H9 (cell line): ENCODE data around the gene FRYL. TPM values are rescaled to one million over a fixed set of nuclear protein-coding genes. Genes with fewer than 3 reads are reported as not detected.

Experiments used
- DNase-seq: peaks from one replicate; pipeline ENCODE4 v3.0.0-alpha.2; 2017
- H2AFZ ChIP-seq: one replicate; pipeline ENCODE4 v1.6.1; 2013; ENCODE audit warnings: mild to moderate bottlenecking, low read length, control low read depth, moderate library complexity
- H2AK5ac ChIP-seq: 2 replicates; pipeline ENCODE4 v1.6.1; 2013; ENCODE audit warnings: low read length, control low read depth, mixed read lengths; ENCODE audit not compliant: insufficient read length
- H2BK120ac ChIP-seq: one replicate; pipeline ENCODE4 v1.6.1; 2013; ENCODE audit warnings: low read depth, mild to moderate bottlenecking, low read length, control low read depth, inconsistent platforms; ENCODE audit not compliant: poor library complexity, severe bottlenecking
- H2BK12ac ChIP-seq: 2 replicates; pipeline ENCODE4 v1.6.1; 2013; ENCODE audit warnings: low read length, control low read depth, mixed read lengths, low read depth; ENCODE audit not compliant: insufficient read length
- H2BK15ac ChIP-seq: 2 replicates; pipeline ENCODE4 v1.6.1; 2013; ENCODE audit warnings: low read depth, low read length, control low read depth
- H2BK20ac ChIP-seq: one replicate; pipeline ENCODE4 v1.6.1; 2013; ENCODE audit warnings: low read depth, mild to moderate bottlenecking, low read length, control low read depth, inconsistent platforms; ENCODE audit not compliant: poor library complexity, severe bottlenecking
- H2BK5ac ChIP-seq: 2 replicates; pipeline ENCODE4 v1.6.1; 2013; ENCODE audit warnings: low read length, control low read depth, mixed read lengths; ENCODE audit not compliant: insufficient read length
- H3K14ac ChIP-seq: 2 replicates; pipeline ENCODE4 v1.6.1; 2013; ENCODE audit warnings: low read length, control low read depth; ENCODE audit not compliant: insufficient read depth
- H3K18ac ChIP-seq: 2 replicates; pipeline ENCODE4 v1.6.1; 2013; ENCODE audit warnings: low read depth, mild to moderate bottlenecking, mixed read lengths, low read length, control low read depth; ENCODE audit not compliant: insufficient read length
- H3K23ac ChIP-seq: 2 replicates; pipeline ENCODE4 v1.6.1; 2013; ENCODE audit warnings: low read length, control low read depth, mixed read lengths, low read depth; ENCODE audit not compliant: insufficient read length
- H3K23me2 ChIP-seq: 2 replicates; pipeline ENCODE4 v1.6.1; 2013; ENCODE audit warnings: low read depth, mild to moderate bottlenecking, mixed read lengths, low read length, control low read depth; ENCODE audit not compliant: insufficient read length, poor library complexity, severe bottlenecking
- H3K27ac ChIP-seq: 2 replicates; pipeline ENCODE4 v1.5.1; 2013; ENCODE audit warnings: low read length, control low read depth, mixed read lengths, low read depth; ENCODE audit not compliant: insufficient read length
- H3K27me3 ChIP-seq: 2 replicates; pipeline ENCODE4 v1.6.1; 2013; ENCODE audit warnings: low read length, control low read depth, inconsistent platforms; ENCODE audit not compliant: insufficient read depth
- H3K4ac ChIP-seq: 2 replicates; pipeline ENCODE4 v1.6.1; 2013; ENCODE audit warnings: low read depth, mild to moderate bottlenecking, control low read depth, inconsistent platforms, low read length, moderate library complexity
- H3K4me1 ChIP-seq: 2 replicates; pipeline ENCODE4 v1.6.1; 2013; ENCODE audit warnings: low read length, control low read depth, inconsistent platforms; ENCODE audit not compliant: insufficient read depth
- H3K4me2 ChIP-seq: 2 replicates; pipeline ENCODE4 v1.6.1; 2013; ENCODE audit warnings: low read length, control low read depth, mixed read lengths; ENCODE audit not compliant: insufficient read length, insufficient read depth
- H3K56ac ChIP-seq: 2 replicates; pipeline ENCODE4 v1.6.1; 2013; ENCODE audit warnings: low read depth, mild to moderate bottlenecking, mixed read lengths, low read length, control low read depth; ENCODE audit not compliant: insufficient read length
- H3K79me1 ChIP-seq: 2 replicates; pipeline ENCODE4 v1.6.1; 2013; ENCODE audit warnings: low read depth, mild to moderate bottlenecking, moderate library complexity, low read length, control low read depth, inconsistent platforms; ENCODE audit not compliant: insufficient read depth, poor library complexity, severe bottlenecking
- H3K79me2 ChIP-seq: 2 replicates; pipeline ENCODE4 v1.6.1; 2013; ENCODE audit warnings: low read length, control low read depth, inconsistent platforms; ENCODE audit not compliant: insufficient read depth
- H3K9ac ChIP-seq: 2 replicates; pipeline ENCODE4 v1.6.1; 2013; ENCODE audit warnings: low read length, control low read depth, mixed read lengths; ENCODE audit not compliant: insufficient read length; ENCODE audit errors: extremely low read depth
- H3K9me3 ChIP-seq: one replicate; pipeline ENCODE4 v1.6.1; 2013; ENCODE audit warnings: low read depth, low read length, inconsistent platforms; ENCODE audit not compliant: control insufficient read depth
- H3T11ph ChIP-seq: one replicate; pipeline ENCODE4 v1.6.1; 2013; ENCODE audit warnings: mild to moderate bottlenecking, low read length, control low read depth, inconsistent platforms
- H4K20me1 ChIP-seq: one replicate; pipeline ENCODE4 v1.6.1; 2013; ENCODE audit not compliant: control insufficient read depth, insufficient read length, insufficient read depth
- H4K5ac ChIP-seq: 2 replicates; pipeline ENCODE4 v1.6.1; 2013; ENCODE audit warnings: low read depth, mild to moderate bottlenecking, mixed read lengths, low read length, control low read depth; ENCODE audit not compliant: insufficient read length
- H4K8ac ChIP-seq: replicated peaks from 2 replicates; pipeline ENCODE4 v1.6.1; 2013; ENCODE audit warnings: low read length, control low read depth, mixed read lengths, low read depth; ENCODE audit not compliant: insufficient read length
- H4K91ac ChIP-seq: 2 replicates; pipeline ENCODE4 v1.6.1; 2013; ENCODE audit warnings: low read depth, mild to moderate bottlenecking, moderate library complexity, mixed read lengths, low read length, control low read depth; ENCODE audit not compliant: insufficient read length
- H3K27ac Mint-ChIP-seq, 3 experiments: 2 replicates in 2 of 3; 3 replicates in 1 of 3; pipeline ENCODE4 v1.8.0; 2020 to 2021; ENCODE audit warnings: mixed read lengths in 3 of 3, mild to moderate bottlenecking in 1 of 3, moderate library complexity in 1 of 3
- H3K27me3 Mint-ChIP-seq: 2 replicates; pipeline ENCODE4 v1.8.0; 2021; ENCODE audit warnings: low read depth, mild to moderate bottlenecking, moderate library complexity, mixed read lengths
- H3K36me3 Mint-ChIP-seq, 3 experiments: 2 replicates in 2 of 3; 3 replicates in 1 of 3; pipeline ENCODE4 v1.8.0; 2020 to 2021; ENCODE audit warnings: low read depth in 3 of 3, mixed read lengths in 3 of 3; ENCODE audit not compliant: insufficient read depth in 1 of 3
- H3K4me1 Mint-ChIP-seq, 2 experiments: 2 replicates each; pipeline ENCODE4 v1.8.0; 2020; ENCODE audit warnings: mixed read lengths in 2 of 2
- H3K4me3 Mint-ChIP-seq, 2 experiments: 2 replicates in 1 of 2; 3 replicates in 1 of 2; pipeline ENCODE4 v1.8.0; 2020 to 2021; ENCODE audit warnings: mild to moderate bottlenecking in 2 of 2, mixed read lengths in 2 of 2, moderate library complexity in 1 of 2
- H3K9me3 Mint-ChIP-seq, 2 experiments: 2 replicates in 1 of 2; 3 replicates in 1 of 2; pipeline ENCODE4 v1.8.0; 2020; ENCODE audit warnings: mild to moderate bottlenecking in 2 of 2, mixed read lengths in 2 of 2, moderate library complexity in 1 of 2
- WGBS: extraction: QIAGEN DNeasy Blood & Tissue Kit; methylation state at CpG from one replicate; pipeline ENCODE4 v1.1.7; 2013; ENCODE audit warnings: missing lambda C conversion rate, low lambda C conversion rate, mixed read lengths; ENCODE audit not compliant: insufficient read length; ENCODE audit errors: extremely low coverage; 5-methylcytosine and 5-hydroxymethylcytosine counted together
- total RNA-seq: library from RNA; stranded (reverse); gene quantifications from 2 replicates; pipeline ENCODE4 v1.2.1, GENCODE V29; 2021
- TF ChIP-seq, protein P1 (sequence below): fragments of 200-600 bp; sonication (generic); conservative IDR thresholded peaks from 3 replicates; pipeline ENCODE4 v1.8.0; 2021; ENCODE audit warnings: antibody characterized with exemption, mild to moderate bottlenecking

The FRYL gene
- total RNA-seq, 1 experiment from 2014 or later = 31.5 TPM

DNA sequence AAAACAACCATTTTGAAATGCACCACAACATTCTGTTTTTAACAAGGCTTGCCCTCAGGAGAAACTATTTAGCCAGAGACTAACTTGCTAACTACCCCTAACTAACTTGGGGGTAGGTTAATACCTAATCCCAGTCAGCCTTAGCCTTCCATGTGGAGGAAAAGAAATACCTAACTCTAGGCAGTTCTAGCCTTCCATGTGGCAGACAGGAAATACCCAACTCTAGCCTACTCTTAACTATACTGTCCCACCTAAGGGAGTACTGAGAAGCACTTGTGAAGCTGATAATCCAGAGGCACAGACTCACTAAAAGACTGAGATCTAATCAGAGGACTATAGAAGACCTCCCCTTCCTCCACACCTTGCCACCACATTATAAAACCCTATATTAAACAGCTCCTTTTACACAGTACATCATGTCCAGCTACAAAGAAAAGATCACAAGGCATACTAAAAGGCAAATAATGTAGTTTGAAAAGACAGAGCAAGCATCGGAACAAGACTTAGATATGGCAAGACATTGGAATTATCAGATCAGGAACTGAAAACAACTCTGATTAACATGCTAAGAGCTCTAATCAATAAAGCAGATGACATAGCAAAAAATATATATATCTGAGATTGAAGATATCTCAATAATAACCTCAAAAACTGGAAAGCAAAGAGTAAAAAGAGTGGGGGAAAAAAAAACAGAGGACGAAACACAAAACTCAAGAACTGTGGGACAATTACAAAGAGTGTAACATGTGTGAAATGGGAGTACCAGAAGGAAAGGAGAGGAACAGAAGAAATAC lies 52.2 kb downstream of the FRYL start:
- no CpG with 5 or more reads among the region's 2 CpGs for WGBS
- Histone ChIP-seq H3K4me2 (no peak overlapping the region), H3K9ac (no peak overlapping the region), H3K4me1 (no peaks in the 10 kb centered on the region; the same call in 1 of the 2 replicates), H4K5ac (no peak overlapping the region), H4K91ac (no peak overlapping the region), H2BK5ac (no peak overlapping the region), H3K79me2 (peaks cover 11% of the 10 kb centered on the region; the same call in 1 of the 2 replicates), H2AK5ac (peak overlapping the region; percentile 93), H2AFZ (no peak overlapping the region), H3K4ac (no peak overlapping the region), H2BK15ac (no peak overlapping the region), H3K18ac (no peak overlapping the region), H2BK20ac (no peak overlapping the region), H4K20me1 (no peaks in the 10 kb centered on the region), H3K23me2 (no peaks in the 10 kb centered on the region), H3K9me3 (no peaks in the 10 kb centered on the region), H2BK12ac (no peak overlapping the region), H3K56ac (no peak overlapping the region), H2BK120ac (no peak overlapping the region), H3K14ac (no peak overlapping the region), H4K8ac (no peak overlapping the region), H3K23ac (no peak overlapping the region), H3K27me3 (no peaks in the 10 kb centered on the region), H3K79me1 (peaks cover 6% of the 10 kb centered on the region), H3T11ph (no peak overlapping the region), H3K27ac (peak overlapping the region; percentile 50)
- peaks cover 1 to 14% (median 13%) of the 10 kb centered on the region in 3 experiments; a peak in 5 of 7 replicates for H3K36me3 Mint-ChIP-seq
- H3K27me3 Mint-ChIP-seq = no peaks in the 10 kb centered on the region
- peaks cover 54 to 62% of the 10 kb centered on the region in 2 experiments for H3K4me1 Mint-ChIP-seq
- no peak overlapping the region for H3K4me3 Mint-ChIP-seq
- TF ChIP-seq, protein P1, sequence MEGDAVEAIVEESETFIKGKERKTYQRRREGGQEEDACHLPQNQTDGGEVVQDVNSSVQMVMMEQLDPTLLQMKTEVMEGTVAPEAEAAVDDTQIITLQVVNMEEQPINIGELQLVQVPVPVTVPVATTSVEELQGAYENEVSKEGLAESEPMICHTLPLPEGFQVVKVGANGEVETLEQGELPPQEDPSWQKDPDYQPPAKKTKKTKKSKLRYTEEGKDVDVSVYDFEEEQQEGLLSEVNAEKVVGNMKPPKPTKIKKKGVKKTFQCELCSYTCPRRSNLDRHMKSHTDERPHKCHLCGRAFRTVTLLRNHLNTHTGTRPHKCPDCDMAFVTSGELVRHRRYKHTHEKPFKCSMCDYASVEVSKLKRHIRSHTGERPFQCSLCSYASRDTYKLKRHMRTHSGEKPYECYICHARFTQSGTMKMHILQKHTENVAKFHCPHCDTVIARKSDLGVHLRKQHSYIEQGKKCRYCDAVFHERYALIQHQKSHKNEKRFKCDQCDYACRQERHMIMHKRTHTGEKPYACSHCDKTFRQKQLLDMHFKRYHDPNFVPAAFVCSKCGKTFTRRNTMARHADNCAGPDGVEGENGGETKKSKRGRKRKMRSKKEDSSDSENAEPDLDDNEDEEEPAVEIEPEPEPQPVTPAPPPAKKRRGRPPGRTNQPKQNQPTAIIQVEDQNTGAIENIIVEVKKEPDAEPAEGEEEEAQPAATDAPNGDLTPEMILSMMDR = no peak
- no peak for DNase-seq
- H3K27ac Mint-ChIP-seq = peak overlapping the region in 2 of 3 experiments; percentile 13 to 53; a peak in 2 of 7 replicates
- H3K9me3 Mint-ChIP-seq = peaks cover 3 to 7% of the 10 kb centered on the region in 2 experiments; a peak in 4 of 5 replicates
